HG03139 (cell line): ENCODE data around the gene SWI5.

ENCODE experiments used
- ATAC-seq: cut with Tn5 transposase; IDR thresholded peaks from one replicate; pipeline ENCODE4 v1.9.1; 2021; ENCODE audit not compliant: unreplicated experiment

SWI5 gene

DNA sequence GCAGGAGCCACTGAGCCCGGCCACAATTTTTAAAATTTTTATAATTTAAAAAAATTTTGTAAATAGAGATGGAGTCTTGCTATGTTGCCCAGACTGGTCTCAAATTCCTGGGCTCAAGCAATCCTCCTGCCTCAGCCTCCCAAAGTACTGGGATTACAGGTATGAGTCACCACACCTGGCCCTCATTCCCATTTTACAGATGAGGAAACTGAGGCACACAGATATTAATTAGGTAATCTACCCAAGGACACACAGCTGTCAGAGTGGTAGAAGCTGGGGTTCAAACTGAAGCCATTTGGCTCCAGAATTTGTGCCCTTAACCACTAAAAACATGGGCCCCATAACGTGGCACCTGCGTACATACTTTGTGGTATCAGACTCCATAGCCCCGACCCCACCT is 38.6 kb downstream of the SWI5 start:
- no peak for ATAC-seq

DNA sequence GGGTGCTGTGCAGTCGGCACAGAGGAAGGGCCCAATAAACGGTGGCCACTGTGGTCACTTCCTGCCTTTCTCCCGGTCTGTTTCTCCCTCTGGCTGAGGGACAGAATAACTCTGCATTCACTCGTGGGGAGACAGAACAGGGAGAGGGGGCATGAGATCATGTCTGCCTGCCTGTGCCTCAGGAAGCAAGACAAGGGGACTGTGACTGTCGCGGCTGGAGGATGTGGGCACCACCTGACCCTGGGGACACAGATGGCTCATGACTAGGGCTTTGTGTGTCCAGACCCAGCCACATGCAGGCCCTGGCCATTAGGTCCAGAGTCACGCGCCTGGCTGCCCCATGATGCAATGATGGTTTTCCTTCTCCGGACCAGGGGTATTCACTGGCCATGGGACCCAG is 40.3 kb downstream of the SWI5 start:
- no peak for ATAC-seq

DNA sequence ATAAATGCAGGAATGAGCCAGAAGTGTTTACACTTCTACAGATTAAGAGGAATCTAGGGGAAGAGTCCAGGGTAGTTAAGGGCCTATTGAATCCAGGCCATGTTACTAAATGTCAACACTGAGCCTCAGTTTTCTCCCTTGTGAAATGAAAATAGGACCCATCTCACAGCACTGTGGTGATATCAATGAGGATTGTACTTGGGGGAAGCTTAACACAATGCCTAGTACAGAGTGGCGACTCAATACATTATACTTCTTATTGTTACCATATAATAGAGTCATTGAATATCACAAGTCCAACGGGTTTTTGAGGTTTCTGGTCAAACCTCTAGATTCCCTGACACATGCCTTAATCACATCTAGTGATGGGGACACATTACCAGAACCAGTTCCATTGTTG is 41.6 kb downstream of the SWI5 start:
- ATAC-seq: no peak

DNA sequence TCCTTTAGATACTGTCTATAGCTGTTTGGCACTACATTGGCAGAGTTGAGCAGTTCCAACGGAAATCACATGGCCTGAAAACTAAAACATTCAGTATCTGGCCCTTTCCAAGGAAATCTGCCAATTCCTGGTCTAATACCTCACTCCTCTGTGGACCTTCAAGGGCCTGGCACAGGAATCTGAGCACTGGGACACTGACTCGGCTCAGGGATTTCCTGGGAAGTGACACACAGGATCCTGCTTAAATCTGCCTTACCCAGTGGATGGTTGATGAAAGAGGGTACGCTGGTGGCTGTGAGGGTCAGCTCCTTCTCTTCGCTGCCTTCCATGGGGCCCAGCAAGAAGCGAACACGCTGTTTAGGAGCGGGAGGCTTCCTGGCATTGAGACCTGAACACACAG is 45.3 kb downstream of the SWI5 start:
- no peak for ATAC-seq

DNA sequence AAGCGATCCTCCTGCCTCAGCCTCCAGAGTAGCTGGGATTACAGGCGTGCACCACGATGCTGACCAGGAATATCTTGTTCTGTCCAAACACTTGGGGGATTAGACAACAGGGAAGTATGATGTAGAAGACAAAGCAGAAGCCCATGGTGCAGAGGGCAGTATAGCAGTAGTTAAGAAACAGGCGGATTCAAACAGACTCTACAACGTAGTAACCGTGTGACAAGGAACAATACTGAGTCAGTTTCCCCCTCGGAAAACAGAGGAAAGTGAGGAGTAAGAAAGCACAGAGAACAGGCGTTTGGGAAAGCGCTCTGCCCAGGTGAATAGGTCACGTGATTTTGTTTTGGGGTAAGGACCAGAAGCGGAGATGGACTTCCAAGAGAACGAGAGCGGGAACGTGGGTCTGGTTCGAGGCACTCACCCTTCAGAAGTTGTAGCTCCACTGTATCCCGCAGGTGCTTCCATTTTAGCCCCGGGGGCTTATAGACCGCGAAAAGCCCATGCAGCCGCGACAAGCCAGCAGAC is 45.9 kb downstream of the SWI5 start:
- peak; percentile 12 for ATAC-seq

DNA sequence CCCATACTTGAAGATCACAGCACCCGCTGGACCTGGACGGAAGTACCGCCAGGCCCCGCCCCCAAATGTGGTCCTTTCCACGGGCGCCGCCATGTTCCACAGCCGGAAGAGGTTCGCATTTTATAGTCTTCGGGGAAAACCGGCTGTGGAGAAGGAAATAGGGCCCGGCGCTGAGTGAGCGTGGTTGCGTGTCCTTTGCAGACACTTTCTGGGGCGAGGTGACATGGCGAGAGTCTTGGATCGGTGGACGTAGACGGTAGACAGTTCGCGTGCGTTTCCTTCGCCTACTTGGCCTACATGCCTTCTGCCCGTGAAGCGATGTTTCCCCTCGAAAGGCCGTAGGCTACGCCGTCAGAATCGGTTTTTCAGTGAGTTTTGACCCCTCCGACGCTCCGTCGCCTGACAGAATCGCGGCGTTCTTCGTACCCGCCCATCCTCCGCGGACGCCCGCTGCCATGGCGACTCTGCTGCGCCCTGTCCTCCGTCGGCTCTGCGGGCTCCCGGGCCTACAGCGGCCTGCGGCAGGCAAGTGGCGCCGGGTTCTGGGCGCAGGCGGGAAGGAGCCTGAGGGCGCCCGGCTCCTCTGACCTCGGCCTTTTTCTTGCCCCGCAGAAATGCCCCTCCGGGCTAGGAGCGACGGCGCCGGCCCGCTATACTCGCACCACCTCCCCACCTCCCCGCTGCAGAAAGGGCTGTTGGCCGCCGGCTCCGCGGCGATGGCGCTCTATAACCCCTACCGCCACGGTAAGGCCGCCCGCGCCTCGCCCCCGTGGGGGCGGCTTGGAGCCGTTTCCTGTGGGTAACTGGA is 46.5 kb downstream of the SWI5 start, which contains the start of the genes COQ4 and TRUB2:
Gene COQ4, plus strand, starts transcription at position 436 of the 808 bp plus-strand sequence. Its CDS starts 20 bp downstream, at position 456.
Gene TRUB2, minus strand, starts transcription at position 44 of the 808 bp plus-strand sequence. Its CDS starts 39 bp downstream, at position 5.
- ATAC-seq: peak; percentile 67

DNA sequence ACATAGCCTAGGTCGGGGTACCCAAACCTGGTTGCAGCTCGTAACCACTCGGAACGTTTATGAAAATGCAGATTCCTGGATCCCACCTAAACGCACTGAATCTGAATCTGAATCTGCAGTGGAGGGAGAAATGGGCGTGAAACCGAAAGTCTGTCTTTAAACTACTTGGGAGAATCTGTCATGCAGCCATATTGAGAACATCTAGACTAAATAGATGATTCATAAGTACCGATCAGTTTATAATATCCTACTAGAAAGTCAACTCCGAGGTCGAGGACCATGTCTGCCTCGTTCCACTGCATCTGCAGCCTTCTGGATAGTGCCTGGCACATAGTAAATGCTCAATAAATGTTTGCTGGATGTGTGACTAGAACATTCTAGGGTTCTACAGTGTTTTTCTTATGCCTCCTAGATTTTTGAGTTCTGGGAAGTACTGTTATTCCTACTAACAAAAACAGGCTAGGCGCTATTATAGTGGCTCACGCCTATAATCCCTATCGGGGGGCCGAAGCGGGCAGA is 47.2 kb downstream of the SWI5 start:
- no peak for ATAC-seq

DNA sequence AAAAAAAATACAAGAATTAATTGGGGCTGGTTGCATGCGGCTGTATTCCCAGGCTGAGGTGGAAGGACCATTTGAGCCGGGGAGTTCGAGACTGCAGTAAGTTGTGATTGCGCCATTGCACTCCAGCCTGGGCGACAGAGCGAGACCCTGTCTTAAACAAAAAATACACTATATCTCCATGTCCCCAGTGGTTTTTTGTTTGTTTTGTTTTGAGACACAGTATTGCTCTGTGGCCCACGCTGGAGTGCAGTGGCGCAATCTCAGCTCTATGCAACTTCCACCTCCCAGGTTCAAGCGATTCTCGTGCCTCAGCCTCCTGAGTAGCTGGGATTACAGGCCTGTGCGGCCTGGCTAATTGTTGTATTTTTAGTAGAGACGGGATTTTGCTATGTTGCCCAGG is 47.7 kb downstream of the SWI5 start:
- ATAC-seq: no peak

DNA sequence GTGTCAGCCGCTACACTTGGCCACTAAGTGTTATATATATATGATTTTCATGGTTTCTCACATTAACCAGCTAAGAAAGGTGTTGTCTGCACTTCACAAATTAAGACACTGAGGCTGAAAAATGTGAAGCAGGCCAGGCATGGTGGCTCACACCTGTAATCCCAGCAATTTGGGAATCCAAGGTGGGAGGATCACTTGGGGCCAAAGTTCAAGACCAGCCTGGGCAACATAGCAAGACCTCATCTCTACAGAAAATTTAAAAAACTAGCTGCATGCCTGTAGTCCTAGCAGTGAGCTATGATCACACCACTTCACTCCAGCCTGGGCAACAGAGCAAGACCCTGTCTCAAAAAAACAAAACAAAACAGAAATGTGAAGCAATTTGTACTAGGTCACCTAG is 48.3 kb downstream of the SWI5 start:
- ATAC-seq: no peak

DNA sequence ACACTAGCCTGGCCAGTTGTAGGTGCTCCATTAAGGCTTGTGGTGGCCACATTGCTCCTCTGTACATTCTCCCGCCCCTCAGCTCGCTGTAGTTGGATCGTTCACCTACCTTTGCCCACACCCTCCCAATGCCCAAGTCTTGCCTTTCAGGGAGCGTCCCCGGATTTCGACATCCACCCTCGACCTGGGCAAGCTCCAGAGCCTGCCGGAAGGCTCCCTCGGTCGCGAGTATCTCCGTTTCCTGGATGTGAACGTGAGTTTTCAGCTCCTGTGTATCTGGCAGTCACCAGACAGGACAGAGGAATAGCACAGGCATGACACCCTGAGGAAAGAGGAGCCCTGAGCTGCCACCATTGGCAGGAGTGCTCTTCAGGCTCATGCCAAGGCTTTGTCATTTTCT is 49.6 kb downstream of the SWI5 start:
- no peak for ATAC-seq

DNA sequence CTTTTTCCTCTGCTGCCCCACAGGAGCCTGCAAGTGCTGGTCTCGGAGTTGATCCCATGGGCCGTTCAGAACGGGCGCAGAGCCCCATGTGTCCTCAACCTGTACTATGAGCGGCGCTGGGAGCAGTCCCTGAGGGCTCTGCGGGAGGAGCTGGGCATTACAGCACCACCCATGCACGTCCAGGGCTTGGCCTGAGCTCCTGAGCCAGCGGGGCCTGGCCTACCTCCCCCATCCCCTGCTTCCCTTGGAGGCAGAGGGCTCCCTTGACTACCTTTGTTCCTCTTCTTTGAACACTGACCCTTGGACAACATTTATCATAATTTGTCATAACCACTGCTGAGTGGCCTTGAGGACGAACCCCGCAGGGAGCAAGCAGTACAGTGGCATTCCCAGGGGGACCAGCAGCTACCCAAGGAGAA is 57.4 kb downstream of the SWI5 start:
- ATAC-seq: no peak

DNA sequence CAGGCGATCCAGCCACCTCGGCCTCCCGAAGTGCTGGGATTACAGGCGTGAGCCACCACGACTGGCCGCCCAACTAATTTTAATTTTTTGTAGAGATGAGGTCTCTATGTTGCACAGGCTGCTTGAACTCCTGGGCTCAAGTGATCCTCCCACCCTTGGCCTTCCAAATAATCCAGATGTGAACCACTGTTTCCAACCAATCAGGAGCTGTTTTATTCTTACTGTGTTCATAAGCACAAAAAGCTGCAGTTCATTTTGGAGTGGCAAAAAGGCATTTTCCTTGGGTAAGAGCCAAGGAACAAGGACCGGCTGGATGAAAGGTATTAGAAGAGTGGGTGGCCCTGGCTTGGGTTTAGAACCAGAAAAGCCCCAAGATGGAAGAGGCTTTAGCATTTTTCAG is 59.1 kb downstream of the SWI5 start:
- ATAC-seq: no peak

DNA sequence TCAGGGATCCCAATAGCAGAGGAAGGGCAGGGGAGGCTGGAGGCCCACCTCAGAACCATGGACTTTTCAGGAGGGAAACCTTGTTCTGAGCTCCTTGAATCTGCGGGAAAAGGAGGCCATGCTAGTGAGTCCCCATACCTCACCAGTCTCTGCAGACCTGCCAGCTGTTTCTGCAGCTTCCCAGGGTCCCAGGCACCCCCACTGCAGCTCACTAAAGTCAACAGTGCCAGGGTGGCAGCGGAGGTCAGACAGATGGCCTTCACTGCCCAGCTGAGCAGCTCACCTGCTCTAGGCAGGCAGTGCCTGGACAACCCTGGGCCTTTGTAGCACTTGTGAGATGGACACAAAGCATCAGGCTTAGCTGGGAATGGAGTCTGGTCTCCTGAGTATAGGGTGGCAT is 59.8 kb downstream of the SWI5 start:
- no peak for ATAC-seq

DNA sequence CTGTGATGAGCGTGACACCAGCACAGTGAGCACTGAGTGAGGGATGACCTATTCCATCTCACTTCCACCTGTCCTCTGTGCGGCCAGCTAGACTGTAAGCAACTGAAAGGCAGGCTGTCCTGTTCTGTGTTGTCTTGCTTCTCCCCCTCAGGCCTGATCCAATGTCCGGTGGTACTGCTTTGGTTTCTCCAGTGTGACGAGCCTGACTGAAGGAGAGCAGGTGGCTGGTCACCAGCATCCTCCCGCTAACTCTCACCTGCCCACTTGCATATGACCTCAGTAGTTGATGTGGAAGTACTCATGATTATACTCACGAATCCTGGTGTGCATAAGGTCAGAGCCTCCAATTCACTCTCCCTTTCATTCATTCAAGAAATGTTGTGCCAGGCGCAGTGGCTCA is 61.9 kb downstream of the SWI5 start:
- no peak for ATAC-seq
